Small intestine (tissue), 7 donors: ENCODE results near the gene RNASE7. TPM values are rescaled to one million over a fixed set of nuclear protein-coding genes. Genes with fewer than 3 reads are reported as not detected.
A peak's percentile ranks its signal among the peaks of the same experiment; 100 is the strongest.

Experiments used
- DNase-seq, 2 donors: peaks; one replicate each; pipeline versions ENCODE4 v3.0.0 to v3.0.0-alpha.2; 2013
- FAIRE-seq: peaks from 2 replicates; lab custom pipeline; 2012; peaks lifted over from hg19 to GRCh38; lab: Jason Lieb, UNC
- H3K27ac ChIP-seq, 3 donors: one replicate each; pipeline ENCODE4 v1.5.1; 2013; ENCODE audit warnings: low read length in 2 of 3, mild to moderate bottlenecking in 2 of 3, control low read depth in 1 of 3, inconsistent platforms in 1 of 3, low read depth in 1 of 3, moderate library complexity in 1 of 3
- H3K27me3 ChIP-seq, 3 donors: one replicate each; pipeline ENCODE4 v1.6.1; 2013; ENCODE audit warnings: low read length in 3 of 3, inconsistent platforms in 1 of 3; ENCODE audit not compliant: control insufficient read depth in 3 of 3, insufficient read depth in 3 of 3
- H3K36me3 ChIP-seq, 3 donors: one replicate each; pipeline ENCODE4 v1.6.1; 2013; ENCODE audit warnings: low read length in 3 of 3, inconsistent platforms in 1 of 3, low read depth in 1 of 3, mild to moderate bottlenecking in 1 of 3, moderate library complexity in 1 of 3; ENCODE audit not compliant: control insufficient read depth in 3 of 3, insufficient read depth in 2 of 3
- H3K4me1 ChIP-seq, 3 donors: one replicate each; pipeline ENCODE4 v1.6.1; 2013; ENCODE audit warnings: low read length in 2 of 3, inconsistent platforms in 1 of 3, low read depth in 1 of 3, mild to moderate bottlenecking in 1 of 3, moderate library complexity in 1 of 3; ENCODE audit not compliant: control insufficient read depth in 3 of 3, insufficient read depth in 2 of 3
- H3K4me3 ChIP-seq, 3 donors: one replicate each; pipeline ENCODE4 v1.5.1; 2013; ENCODE audit warnings: low read length in 3 of 3, control low read depth in 1 of 3, inconsistent platforms in 1 of 3, low read depth in 1 of 3, mild to moderate bottlenecking in 1 of 3, moderate library complexity in 1 of 3
- H3K9me3 ChIP-seq, 2 donors: one replicate each; pipeline ENCODE4 v1.6.1; 2013; ENCODE audit warnings: low read depth in 1 of 2, low read length in 1 of 2; ENCODE audit not compliant: control insufficient read depth in 2 of 2, insufficient read depth in 1 of 2
- WGBS, 3 donors: extraction: QIAGEN DNeasy Blood & Tissue Kit; methylation state at CpG; one replicate each; pipeline ENCODE4 v1.1.7; 2013; 5-methylcytosine and 5-hydroxymethylcytosine counted together
- polyA plus RNA-seq, 4 donors: library from polyadenylated mRNA; stranded (reverse) in 3 of 4; unstranded in 1 of 4; fragments of 200-250 nt in 3 of 4; fragments of 120-200 nt in 1 of 4; gene quantifications; one replicate each; pipeline versions ENCODE4 v1.2.1 to v1.2.3, GENCODE V29; 2013
- donor health status: healthy with polysubstance abuse.
- donor health status: control.
- donor health status: control.
- donor health status: Bipolar disorder and iron deficiency.
- donor health status: healthy.

Gene RNASE7
- polyA plus RNA-seq, 4 donors, result 0.04 TPM; not detected in 3

- no peak for DNase-seq
- Histone ChIP-seq H3K9me3 (no peaks in the 10 kb centered on the region), H3K27me3 (no peaks in the 10 kb centered on the region), H3K36me3 (peaks cover 2 to 50% (median 5%) of the 10 kb centered on the region in 3 donors), H3K4me1 (peaks cover 0 to 12% (median 0%) of the 10 kb centered on the region in 3 donors), H3K27ac (no peak overlapping the region), H3K4me3 (no peak overlapping the region)
- WGBS, 3 donors, result 76 to 79% (median 78%) methylated on average over 7 of the region's 7 CpGs
- FAIRE-seq, result no peak
These were observed 23.9 kb upstream of the RNASE7 start for GRCh38 chr14:21018286-21018685.

GRCh38 chr14:21018781-21019180 lies 23.4 kb upstream of the RNASE7 start:
- FAIRE-seq, result no peak
- 90 to 93% (median 92%) methylated on average over 3 of the region's 3 CpGs for WGBS, 3 donors

GRCh38 chr14:21019366-21019765 lies 22.8 kb upstream of the RNASE7 start:
- Histone ChIP-seq H3K27me3 (no peaks in the 10 kb centered on the region), H3K9me3 (no peaks in the 10 kb centered on the region), H3K4me1 (peaks cover 0 to 21% (median 2%) of the 10 kb centered on the region in 3 donors), H3K4me3 (no peak overlapping the region), H3K27ac (no peak overlapping the region), H3K36me3 (peaks cover 2 to 51% (median 5%) of the 10 kb centered on the region in 3 donors)
- FAIRE-seq (no peak), DNase-seq (no peak)
- 71 to 77% (median 76%) methylated on average over 1 of the region's 1 CpG for WGBS, 3 donors

More at GRCh38 chr14:21018781-21019180, 23.4 kb upstream of the RNASE7 start:
- Histone ChIP-seq H3K27me3 (no peaks in the 10 kb centered on the region), H3K36me3 (peaks cover 2 to 51% (median 5%) of the 10 kb centered on the region in 3 donors), H3K9me3 (no peaks in the 10 kb centered on the region), H3K27ac (no peak overlapping the region), H3K4me3 (no peak overlapping the region), H3K4me1 (peaks cover 0 to 16% (median under 1%) of the 10 kb centered on the region in 3 donors)
- DNase-seq, result no peak

- Histone ChIP-seq H3K27ac (no peak overlapping the region), H3K36me3 (peaks cover 2 to 51% (median 5%) of the 10 kb centered on the region in 3 donors), H3K9me3 (no peaks in the 10 kb centered on the region), H3K27me3 (no peaks in the 10 kb centered on the region), H3K4me1 (peaks cover 0 to 16% (median 2%) of the 10 kb centered on the region in 3 donors), H3K4me3 (no peak overlapping the region)
- 84 to 87% (median 84%) methylated on average over 5 of the region's 5 CpGs for WGBS, 3 donors
- FAIRE-seq (no peak), DNase-seq (no peak)
These were observed 21.1 kb upstream of the RNASE7 start for GRCh38 chr14:21020977-21021545.

- H3K27me3 ChIP-seq, result no peaks in the 10 kb centered on the region
These were observed 19.5 kb upstream of the RNASE7 start for GRCh38 chr14:21022686-21023085.

GRCh38 chr14:21023174-21023573 lies 19.0 kb upstream of the RNASE7 start:
- H3K4me1 ChIP-seq, result peaks cover 0 to 16% (median 2%) of the 10 kb centered on the region in 3 donors
- H3K27me3 ChIP-seq, result no peaks in the 10 kb centered on the region
- no peak for DNase-seq
- no peak for FAIRE-seq
- H3K36me3 ChIP-seq, result peaks cover 2 to 36% (median 3%) of the 10 kb centered on the region in 3 donors
- no peak overlapping the region for H3K4me3 ChIP-seq
- peak overlapping the region in 1 of 3 donors; percentile 1 for H3K27ac ChIP-seq
- no peaks in the 10 kb centered on the region for H3K9me3 ChIP-seq
- WGBS, 3 donors, result 49 to 75% (median 69%) methylated on average over 7 of the region's 7 CpGs

More at GRCh38 chr14:21022686-21023085, 19.5 kb upstream of the RNASE7 start:
- FAIRE-seq (no peak), DNase-seq (no peak)
- Histone ChIP-seq H3K4me1 (peaks cover 0 to 16% (median 2%) of the 10 kb centered on the region in 3 donors), H3K36me3 (peaks cover 2 to 41% (median 3%) of the 10 kb centered on the region in 3 donors), H3K9me3 (no peaks in the 10 kb centered on the region), H3K4me3 (no peak overlapping the region), H3K27ac (no peak overlapping the region)
- 82 to 86% (median 83%) methylated on average over 5 of the region's 5 CpGs for WGBS, 3 donors

- no peaks in the 10 kb centered on the region for H3K27me3 ChIP-seq
- peaks cover 0 to 28% (median 2%) of the 10 kb centered on the region in 3 donors for H3K36me3 ChIP-seq
- no peaks in the 10 kb centered on the region for H3K9me3 ChIP-seq
- DNase-seq (peak; percentile 42 to 59), FAIRE-seq (no peak)
- 10 to 22% (median 20%) methylated on average over 17 of the region's 17 CpGs for WGBS, 3 donors
- H3K4me1 ChIP-seq, result peaks cover 0 to 13% (median 2%) of the 10 kb centered on the region in 3 donors
- H3K4me3 ChIP-seq, result peak overlapping the region; percentile 68 to 75 (median 68)
- H3K27ac ChIP-seq, result peak overlapping the region in 2 of 3 donors; percentile 46 to 63
These were observed 18.2 kb upstream of the RNASE7 start for GRCh38 chr14:21023817-21024584.

GRCh38 chr14:21024585-21025370 lies 17.4 kb upstream of the RNASE7 start, which contains the start of gene NDRG2:
NDRG2 (minus strand) TSS chr14:21025061; CDS start chr14:21023315, 1,746 bp downstream.
- 1% methylated on average over 55 to 72 of the region's 72 CpGs for whole genome bisulfite sequencing, 3 donors
- Histone ChIP-seq H3K36me3 (peaks cover 0 to 23% (median 2%) of the 10 kb centered on the region in 3 donors), H3K9me3 (no peaks in the 10 kb centered on the region), H3K4me3 (peak within 1 kb of the TSS; percentile 68 to 75 (median 68)), H3K27ac (peak within 1 kb of the TSS; percentile 54 to 89 (median 55)), H3K27me3 (no peaks in the 10 kb centered on the region), H3K4me1 (peaks cover 0 to 13% (median 2%) of the 10 kb centered on the region in 3 donors)
- FAIRE-seq (no peak), DNase-seq (peak; percentile 75 to 89)
